ENCODE measurements around the gene TPGS1. TPM values are rescaled to one million over a fixed set of nuclear protein-coding genes. Genes with fewer than 3 reads are reported as not detected.

The TPGS1 gene
- total RNA-seq, 1 experiment from 2014 or later: 11.5 TPM

DNA sequence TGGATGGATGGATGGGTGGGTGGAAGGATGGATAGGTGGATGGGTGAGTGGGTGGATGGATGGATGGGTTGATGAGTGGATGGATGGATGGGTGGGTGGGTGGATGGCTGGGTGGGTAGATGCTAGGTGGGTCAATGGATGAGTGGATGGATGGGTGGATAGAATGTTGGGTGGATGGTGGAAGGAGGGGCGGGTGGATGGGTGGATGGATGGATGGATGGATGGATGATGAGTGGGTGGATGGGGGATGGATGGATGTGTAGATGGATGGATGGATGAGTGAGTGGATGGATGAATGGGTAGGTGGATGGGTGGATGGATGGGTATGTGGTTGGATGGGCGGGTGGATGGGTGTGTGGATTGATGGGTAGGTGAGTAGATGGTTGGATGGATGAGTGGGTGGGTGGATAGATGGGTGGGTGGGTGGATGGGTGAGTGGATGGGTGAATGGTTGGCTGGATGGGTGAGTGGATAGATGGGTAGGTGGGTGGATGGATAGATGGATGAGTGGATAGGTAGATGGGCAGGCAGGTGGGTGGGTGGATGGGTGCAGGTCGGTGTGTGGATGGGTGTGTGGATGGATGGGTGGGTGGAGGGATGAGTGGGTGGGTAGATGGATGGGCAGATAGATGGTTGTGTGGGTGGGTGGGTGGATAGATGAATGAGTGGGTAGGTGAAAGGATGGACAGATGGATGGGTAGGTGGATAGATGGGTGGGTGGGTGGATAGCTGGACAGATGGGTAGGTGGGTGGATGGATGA lies 42.1 kb upstream of the TPGS1 start:
- POLR2A ChIA-PET: no interaction called here
- Histone ChIP-seq H3K4me1 (no peaks in the 10 kb centered on the region), H3K4me3 (ENCODE audit: low read depth, low read length) (no peak overlapping the region), H3K9me3 (no peaks in the 10 kb centered on the region), H3K27me3 (replicated peaks; ENCODE audit: control insufficient read depth, insufficient read depth, low read length) (no peaks in the 10 kb centered on the region), H3K36me3 (ENCODE audit: control insufficient read depth, insufficient read depth, low read length) (no peaks in the 10 kb centered on the region)
- no peak for DNase-seq
- no TSS peak for BruUV-seq (replicated peaks)
- Mint-ChIP-seq H3K9me3 (ENCODE audit: unreplicated experiment) (peaks cover 16% of the 10 kb centered on the region), H3K4me1 (ENCODE audit: low read depth, unreplicated experiment) (no peaks in the 10 kb centered on the region), H3K27me3 (ENCODE audit: insufficient read depth, unreplicated experiment) (no peaks in the 10 kb centered on the region), H3K36me3 (ENCODE audit: insufficient read depth, unreplicated experiment) (no peaks in the 10 kb centered on the region), H3K27ac (ENCODE audit: unreplicated experiment) (no peak overlapping the region), H3K4me3 (ENCODE audit: unreplicated experiment) (no peak overlapping the region)
- intact Hi-C loops (cut with micrococcal nuclease; ENCODE audit: unreplicated experiment): no loop called here
- no peak for TF ChIP-seq CTCF (IDR thresholded peaks at IDR 0.05; ENCODE audit: insufficient read depth in 1 of 2, low read depth in 1 of 2, low read length in 1 of 2, severe bottlenecking in 1 of 2, unreplicated experiment in 1 of 2)
- CTCF ChIA-PET: no interaction called here

- Histone ChIP-seq H3K27me3 (replicated peaks; ENCODE audit: control insufficient read depth, insufficient read depth, low read length) (no peaks in the 10 kb centered on the region), H3K9me3 (no peaks in the 10 kb centered on the region), H3K36me3 (ENCODE audit: control insufficient read depth, insufficient read depth, low read length) (no peaks in the 10 kb centered on the region), H3K4me1 (no peaks in the 10 kb centered on the region), H3K4me3 (ENCODE audit: low read depth, low read length) (no peak overlapping the region)
- peaks cover 16% of the 10 kb centered on the region for H3K9me3 Mint-ChIP-seq (ENCODE audit: unreplicated experiment)
- H3K36me3 Mint-ChIP-seq (ENCODE audit: insufficient read depth, unreplicated experiment): no peaks in the 10 kb centered on the region
- ChIA-PET POLR2A (no interaction called here), CTCF (no interaction called here)
- H3K27ac Mint-ChIP-seq (ENCODE audit: unreplicated experiment): no peak overlapping the region
- BruUV-seq (replicated peaks): no TSS peak
- intact Hi-C loops (cut with micrococcal nuclease; ENCODE audit: unreplicated experiment): no loop called here
- no peaks in the 10 kb centered on the region for H3K4me1 Mint-ChIP-seq (ENCODE audit: low read depth, unreplicated experiment)
- TF ChIP-seq CTCF (IDR thresholded peaks at IDR 0.05; ENCODE audit: insufficient read depth in 1 of 2, low read depth in 1 of 2, low read length in 1 of 2, severe bottlenecking in 1 of 2, unreplicated experiment in 1 of 2): no peak
- H3K4me3 Mint-ChIP-seq (ENCODE audit: unreplicated experiment): no peak overlapping the region
- no peaks in the 10 kb centered on the region for H3K27me3 Mint-ChIP-seq (ENCODE audit: insufficient read depth, unreplicated experiment)
- no peak for DNase-seq
Measured at GRCh38 chr19:467554-467953, 39.7 kb upstream of the TPGS1 start.

GRCh38 chr19:468587-469256 lies 38.6 kb upstream of the TPGS1 start:
- no peaks in the 10 kb centered on the region for H3K27me3 Mint-ChIP-seq (ENCODE audit: insufficient read depth, unreplicated experiment)
- DNase-seq: no peak
- Histone ChIP-seq H3K4me3 (ENCODE audit: low read depth, low read length) (no peak overlapping the region), H3K27me3 (replicated peaks; ENCODE audit: control insufficient read depth, insufficient read depth, low read length) (no peaks in the 10 kb centered on the region), H3K36me3 (ENCODE audit: control insufficient read depth, insufficient read depth, low read length) (no peaks in the 10 kb centered on the region), H3K9me3 (no peaks in the 10 kb centered on the region), H3K4me1 (no peaks in the 10 kb centered on the region)
- no peak overlapping the region for H3K27ac Mint-ChIP-seq (ENCODE audit: unreplicated experiment)
- no peaks in the 10 kb centered on the region for H3K4me1 Mint-ChIP-seq (ENCODE audit: low read depth, unreplicated experiment)
- no peak for TF ChIP-seq CTCF (IDR thresholded peaks at IDR 0.05; ENCODE audit: insufficient read depth in 1 of 2, low read depth in 1 of 2, low read length in 1 of 2, severe bottlenecking in 1 of 2, unreplicated experiment in 1 of 2)
- no peak overlapping the region for H3K4me3 Mint-ChIP-seq (ENCODE audit: unreplicated experiment)
- CTCF ChIA-PET: no interaction called here
- H3K9me3 Mint-ChIP-seq (ENCODE audit: unreplicated experiment): peaks cover 16% of the 10 kb centered on the region
- BruUV-seq (replicated peaks): no TSS peak
- POLR2A ChIA-PET: no interaction called here
- H3K36me3 Mint-ChIP-seq (ENCODE audit: insufficient read depth, unreplicated experiment): no peaks in the 10 kb centered on the region
- intact Hi-C loops (cut with micrococcal nuclease; ENCODE audit: unreplicated experiment): no loop called here
